ENCODE results near the gene ARHGEF40.

ARHGEF40 gene

GRCh38 chr14:21026274-21026987, 43.7 kb upstream of the ARHGEF40 start:
- Histone ChIP-seq H3K27me3 (ENCODE audit: low read depth, low read length) (peaks cover 18% of the 10 kb centered on the region), H3K36me3 (replicated peaks; ENCODE audit: low read depth, low read length) (no peaks in the 10 kb centered on the region), H4K20me1 (ENCODE audit: insufficient read depth, low read length) (no peaks in the 10 kb centered on the region), H3K27ac (ENCODE audit: low read length) (no peak overlapping the region), H3K79me2 (ENCODE audit: low read length) (no peaks in the 10 kb centered on the region), H2AFZ (ENCODE audit: low read depth, low read length) (no peak overlapping the region), H3K9me3 (ENCODE audit: insufficient read depth, low read length) (no peaks in the 10 kb centered on the region), H3K4me2 (ENCODE audit: low read length) (no peak overlapping the region), H3K9ac (ENCODE audit: low read length) (no peak overlapping the region), H3K4me1 (ENCODE audit: low read length) (no peaks in the 10 kb centered on the region), H3K4me3 (ENCODE audit: low read length) (no peak overlapping the region)
- TF ChIP-seq CTCF (IDR thresholded peaks at IDR 0.05; ENCODE audit: low read depth, low read length) (no peak), EZH2phosphoT487 (IDR thresholded peaks at IDR 0.05; ENCODE audit: low read depth) (no peak)

GRCh38 chr14:21026988-21027315, 43.2 kb upstream of the ARHGEF40 start:
- H3K9me3 ChIP-seq (ENCODE audit: insufficient read depth, low read length) = no peaks in the 10 kb centered on the region
- no peak overlapping the region for H3K4me3 ChIP-seq (ENCODE audit: low read length)
- H3K4me2 ChIP-seq (ENCODE audit: low read length) = no peak overlapping the region
- no peak for TF ChIP-seq CTCF (IDR thresholded peaks at IDR 0.05; ENCODE audit: low read depth, low read length)
- no peak for TF ChIP-seq EZH2phosphoT487 (IDR thresholded peaks at IDR 0.05; ENCODE audit: low read depth)
- H3K4me1 ChIP-seq (ENCODE audit: low read length) = no peaks in the 10 kb centered on the region
- no peaks in the 10 kb centered on the region for H3K36me3 ChIP-seq (replicated peaks; ENCODE audit: low read depth, low read length)
- H3K27me3 ChIP-seq (ENCODE audit: low read depth, low read length) = peaks cover 13% of the 10 kb centered on the region
- no peaks in the 10 kb centered on the region for H4K20me1 ChIP-seq (ENCODE audit: insufficient read depth, low read length)
- no peak overlapping the region for H2AFZ ChIP-seq (ENCODE audit: low read depth, low read length)
- no peak overlapping the region for H3K27ac ChIP-seq (ENCODE audit: low read length)
- no peak overlapping the region for H3K9ac ChIP-seq (ENCODE audit: low read length)
- no peaks in the 10 kb centered on the region for H3K79me2 ChIP-seq (ENCODE audit: low read length)

DNA sequence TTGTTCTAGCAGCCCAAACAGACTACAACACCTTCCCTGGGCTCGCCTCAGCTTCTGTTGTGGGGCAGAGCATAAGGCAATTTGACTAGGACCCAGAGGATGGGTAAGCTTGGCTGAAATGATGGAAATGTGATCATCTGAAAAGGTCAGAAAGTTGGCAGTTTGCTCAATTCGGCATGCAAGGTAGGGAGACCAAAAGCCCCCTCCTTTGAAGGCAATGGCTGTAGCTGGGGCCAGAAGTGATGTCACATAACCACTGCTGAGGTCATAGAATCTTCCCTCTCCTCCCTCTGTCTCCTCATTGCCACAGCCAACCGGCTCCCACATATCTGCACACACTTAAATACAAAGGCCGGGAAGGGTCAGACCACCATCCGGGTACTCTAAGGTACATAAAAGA, 40.2 kb upstream of the ARHGEF40 start, which contains the start of gene TPPP2:
TPPP2 (plus strand) TSS at position 301 of the 400 bp plus-strand sequence. CDS start 365 bp downstream, outside the sequence.
- Histone ChIP-seq H3K4me2 (ENCODE audit: low read length) (no peak within 1 kb of the TSS), H2AFZ (ENCODE audit: low read depth, low read length) (no peak within 1 kb of the TSS), H4K20me1 (ENCODE audit: insufficient read depth, low read length) (no peaks in the 10 kb centered on the region), H3K4me1 (ENCODE audit: low read length) (no peaks in the 10 kb centered on the region), H3K9ac (ENCODE audit: low read length) (no peak within 1 kb of the TSS), H3K9me3 (ENCODE audit: insufficient read depth, low read length) (no peaks in the 10 kb centered on the region), H3K27me3 (ENCODE audit: low read depth, low read length) (no peaks in the 10 kb centered on the region), H3K79me2 (ENCODE audit: low read length) (no peaks in the 10 kb centered on the region), H3K36me3 (replicated peaks; ENCODE audit: low read depth, low read length) (no peaks in the 10 kb centered on the region), H3K27ac (ENCODE audit: low read length) (no peak within 1 kb of the TSS), H3K4me3 (ENCODE audit: low read length) (no peak within 1 kb of the TSS)
- TF ChIP-seq CTCF (IDR thresholded peaks at IDR 0.05; ENCODE audit: low read depth, low read length) (no peak), EZH2phosphoT487 (IDR thresholded peaks at IDR 0.05; ENCODE audit: low read depth) (no peak)

DNA sequence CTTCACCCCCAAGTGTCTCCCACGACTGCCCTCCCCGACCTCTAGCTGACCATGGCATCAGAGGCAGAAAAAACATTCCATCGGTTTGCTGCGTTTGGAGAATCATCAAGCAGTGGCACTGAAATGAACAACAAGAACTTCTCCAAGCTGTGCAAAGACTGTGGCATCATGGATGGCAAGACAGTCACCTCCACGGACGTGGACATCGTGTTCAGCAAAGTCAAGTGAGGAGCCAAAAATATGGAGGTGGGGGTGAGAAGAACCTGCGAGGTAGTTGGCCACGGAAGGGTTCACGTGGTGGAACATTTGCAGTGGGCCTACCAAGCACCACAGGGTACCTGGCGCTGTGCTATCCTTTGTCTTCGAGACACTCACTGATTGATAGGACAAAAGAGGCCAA, 39.6 kb upstream of the ARHGEF40 start:
- H3K4me1 ChIP-seq (ENCODE audit: low read length) = no peaks in the 10 kb centered on the region
- no peak overlapping the region for H3K4me2 ChIP-seq (ENCODE audit: low read length)
- H4K20me1 ChIP-seq (ENCODE audit: insufficient read depth, low read length) = no peaks in the 10 kb centered on the region
- no peaks in the 10 kb centered on the region for H3K36me3 ChIP-seq (replicated peaks; ENCODE audit: low read depth, low read length)
- TF ChIP-seq EZH2phosphoT487 (IDR thresholded peaks at IDR 0.05; ENCODE audit: low read depth) (no peak), CTCF (IDR thresholded peaks at IDR 0.05; ENCODE audit: low read depth, low read length) (no peak)
- no peak overlapping the region for H3K4me3 ChIP-seq (ENCODE audit: low read length)
- no peak overlapping the region for H3K27ac ChIP-seq (ENCODE audit: low read length)
- H3K79me2 ChIP-seq (ENCODE audit: low read length) = no peaks in the 10 kb centered on the region
- H3K9ac ChIP-seq (ENCODE audit: low read length) = no peak overlapping the region
- no peaks in the 10 kb centered on the region for H3K27me3 ChIP-seq (ENCODE audit: low read depth, low read length)
- H3K9me3 ChIP-seq (ENCODE audit: insufficient read depth, low read length) = no peaks in the 10 kb centered on the region
- H2AFZ ChIP-seq (ENCODE audit: low read depth, low read length) = no peak overlapping the region
